ENCODE measurements around the gene HSH2D. TPM values are rescaled to one million over a fixed set of nuclear protein-coding genes. Genes with fewer than 3 reads are reported as not detected.

The HSH2D gene
- total and polyA plus RNA-seq, 9 of the 15 experiments (the other 6 are each of a cell fraction or from before 2014, with no cell fraction given) = 0.03 to 1.1 (median 0.35) TPM; not detected in 1

- intact Hi-C loops (cut with micrococcal nuclease) = no loop called here
- Histone ChIP-seq H3K27ac (ENCODE audit: extremely low read depth, low read depth, low read length) (no peak overlapping the region), H3K4me3 (no peak overlapping the region), H4K20me1 (replicated peaks; ENCODE audit: control insufficient read depth, insufficient read depth, low read length) (no peaks in the 10 kb centered on the region; the same call in 1 of the 2 replicates), H3K9me1 (ENCODE audit: control insufficient read depth, insufficient read depth, low read length) (peaks cover 5% of the 10 kb centered on the region), H3K36me3 (ENCODE audit: control insufficient read depth, insufficient read depth, low read length) (peaks cover 43% of the 10 kb centered on the region), H3K27me3 (ENCODE audit: control insufficient read depth in 2 of 2, insufficient read depth in 2 of 2, low read length in 2 of 2) (no peaks in the 10 kb centered on the region), H3K9ac (ENCODE audit: insufficient read depth in 1 of 2, low read depth in 2 of 2, low read length in 2 of 2) (no peak overlapping the region), H3K4me1 (replicated peaks in 1 of 2; ENCODE audit: control insufficient read depth in 2 of 2, insufficient read depth in 2 of 2, low read length in 2 of 2) (peaks cover under 1 to 6% of the 10 kb centered on the region in 2 experiments; a peak in 2 of 5 replicates), H3K4me2 (ENCODE audit: insufficient read depth, low read length) (no peak overlapping the region), H3K9me3 (replicated peaks; ENCODE audit: control insufficient read depth, insufficient read depth, low read depth, low read length) (no peaks in the 10 kb centered on the region), H3K79me2 (ENCODE audit: control insufficient read depth, insufficient read depth, low read length) (peaks cover 7% of the 10 kb centered on the region), H2AFZ (ENCODE audit: low read depth, low read length) (no peak overlapping the region)
- POLR2A ChIA-PET = interaction anchor here (0.6 to 0.9 kb wide), 4 partner anchors 17 to 1420 kb away, joined by 3 read pairs; no protein-coding TSS in a partner anchor
- CTCF ChIA-PET (ENCODE audit: low intra/inter-chr PET ratio) = no interaction called here
- in situ Hi-C loops (cut with MboI) = no loop called here
- BruUV-seq (replicated peaks) = TSS peak; percentile 27
- TF ChIP-seq CHD1 (IDR thresholded peaks at IDR 0.05; ENCODE audit: low read length) (no peak), SRSF9 (IDR thresholded peaks at IDR 0.05; ENCODE audit: borderline replicate concordance, low read depth, low read length) (no peak), MEF2A (IDR thresholded peaks at IDR 0.05; ENCODE audit: control insufficient read depth, low read depth, low read length) (no peak), ZBTB33 (CRISPR knock-in tag; IDR thresholded peaks at IDR 0.05) (peak; percentile 76), CBX8 (IDR thresholded peaks at IDR 0.05; ENCODE audit: borderline replicate concordance, extremely low read depth, low read depth, low read length, poor library complexity, severe bottlenecking) (no peak), ARID1B (IDR thresholded peaks at IDR 0.05) (no peak), FOXA3 (CRISPR knock-in tag; conservative IDR thresholded peaks at IDR 0.05 in 1 of 2, IDR thresholded peaks at IDR 0.05 in 1 of 2) (no peak), FOXK2 (conservative IDR thresholded peaks at IDR 0.05 in 1 of 2, IDR thresholded peaks at IDR 0.05 in 1 of 2; ENCODE audit: low read depth in 2 of 2) (no peak), CTCF (IDR thresholded peaks at IDR 0.05 in 2 of 3, conservative IDR thresholded peaks at IDR 0.05 in 1 of 3; ENCODE audit: insufficient read depth in 2 of 3, low read depth in 1 of 3, low read length in 3 of 3) (peak; percentile 10 to 73 (median 27); a peak in 3 of 6 replicates), TCF7L2 (IDR thresholded peaks at IDR 0.05; ENCODE audit: low read depth, low read length) (no peak), XRCC3 (IDR thresholded peaks at IDR 0.05) (no peak), SMC3 (conservative IDR thresholded peaks at IDR 0.05; ENCODE audit: insufficient read depth, low read depth, low read length) (no peak), BACH1 (tag; IDR thresholded peaks at IDR 0.05) (no peak), ELF1 (tag; IDR thresholded peaks at IDR 0.05) (no peak)
- 88% methylated on average over 16 of the region's 16 CpGs for WGBS (ENCODE audit: insufficient coverage, low coverage, missing lambda C conversion rate)
- FAIRE-seq (no peak), DNase-seq (ENCODE audit: extremely low read depth in 1 of 4, low spot score in 3 of 4) (no peak), ATAC-seq (peak; percentile 62)
Measured at GRCh38 chr19:16191216-16191908, 47.9 kb downstream of the HSH2D start.

All from K562 (cell line).